Bladder microvascular endothelial cell (primary cell): ENCODE data around the gene ANKRD11. TPM values are rescaled to one million over a fixed set of nuclear protein-coding genes. Genes with fewer than 3 reads are reported as not detected.

ENCODE experiments used
- total RNA-seq: library from RNA; depleted of rRNA; stranded (reverse); fragments of >200 nt; gene quantifications from 2 replicates; pipeline ENCODE4 v1.2.3, GENCODE V29; 2014

ANKRD11 gene
- 45.5 and 99.8 TPM in 2 replicates for total RNA-seq

DNA sequence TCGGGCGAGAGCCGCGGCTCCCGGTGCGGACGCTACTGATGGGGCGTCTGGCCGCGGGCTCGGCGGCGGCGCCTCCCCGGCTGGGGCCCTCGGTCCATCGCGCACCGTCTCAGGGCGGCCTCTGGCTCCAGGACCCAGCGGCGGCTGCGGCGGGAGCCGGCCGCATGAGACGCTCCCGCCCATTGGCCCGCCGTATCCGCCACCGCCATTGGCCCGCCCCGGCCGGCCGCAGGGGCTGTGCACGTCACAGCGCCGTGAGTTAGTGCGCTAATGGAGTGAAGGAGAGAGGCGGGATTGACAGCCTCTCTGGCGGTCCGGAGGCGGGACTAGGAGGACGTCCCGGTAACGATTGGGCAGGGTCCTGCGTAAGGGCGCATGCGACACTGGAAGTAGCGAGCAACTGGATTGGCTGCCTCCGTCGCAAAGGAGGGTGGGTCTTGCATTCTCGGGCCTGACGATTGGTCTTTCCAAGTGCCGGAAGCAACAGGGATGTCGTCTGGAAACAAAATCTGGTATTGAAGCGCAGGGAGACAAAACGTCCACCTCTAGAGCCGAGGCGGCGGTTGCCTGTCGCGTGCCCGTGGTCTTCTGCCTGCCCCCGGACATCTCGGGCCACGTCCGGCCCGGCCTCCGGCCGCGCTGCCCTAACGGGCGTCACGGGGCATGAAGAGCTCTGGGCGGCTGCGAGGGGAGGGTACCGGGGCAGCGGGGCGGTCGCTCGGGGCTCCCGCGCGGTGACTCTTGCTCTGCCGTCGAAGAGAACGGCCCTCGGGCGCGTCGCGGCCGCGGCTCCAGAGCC, at the start of gene ANKRD11:
Gene ANKRD11 (minus strand): TSS at position 123 of the 799 bp plus-strand sequence. CDS start 173,542 bp downstream, outside the sequence.

DNA sequence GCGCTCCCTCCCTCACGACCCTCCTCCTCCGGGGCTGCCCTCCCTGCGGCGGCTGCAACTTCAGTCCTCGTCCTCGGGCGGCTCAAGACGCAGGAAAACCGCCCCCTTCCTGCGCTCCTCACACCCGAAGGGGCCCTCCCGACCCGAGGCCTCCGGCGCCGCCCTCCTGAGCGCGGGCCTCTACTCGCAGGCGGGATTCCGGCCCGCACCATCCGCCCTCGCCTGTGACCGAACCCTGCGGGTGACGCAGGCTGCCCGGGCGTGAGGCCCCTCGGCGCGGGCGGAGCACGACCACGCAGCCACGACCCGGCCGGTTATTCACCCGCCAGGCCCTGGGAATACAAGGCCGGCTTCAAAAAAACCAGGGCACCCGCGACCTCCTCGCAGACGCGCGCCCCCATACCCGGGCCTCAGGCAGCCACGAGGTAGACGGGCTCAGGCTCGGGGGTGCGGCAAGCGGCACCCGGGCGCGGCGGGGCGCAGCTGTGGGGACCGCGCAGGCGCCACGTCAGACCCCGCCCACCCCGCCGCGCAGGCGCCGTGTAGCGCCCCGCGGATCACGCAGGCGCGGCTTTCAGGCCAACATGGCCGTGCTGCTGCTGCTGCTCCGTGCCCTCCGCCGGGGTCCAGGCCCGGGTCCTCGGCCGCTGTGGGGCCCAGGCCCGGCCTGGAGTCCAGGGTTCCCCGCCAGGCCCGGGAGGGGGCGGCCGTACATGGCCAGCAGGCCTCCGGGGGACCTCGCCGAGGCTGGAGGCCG, 17.7 kb upstream of the ANKRD11 start, which contains the start of gene SPG7:
Gene SPG7 (plus strand): TSS at position 570 of the 757 bp plus-strand sequence. CDS start 15 bp downstream, at position 585.

Other genes starting within 250 kb of the ANKRD11 start
- 93.6 and 180 TPM in 2 replicates for gene SPG7, start 17.8 kb upstream of the ANKRD11 start, total RNA-seq
- gene RPL13, start 70.1 kb upstream of the ANKRD11 start, total RNA-seq, result 1,676 and 2,235 TPM in 2 replicates
- gene CPNE7, start 85.2 kb upstream of the ANKRD11 start, total RNA-seq, result 1.3 and 3.6 TPM in 2 replicates
- 0.32 and 1.1 TPM in 2 replicates for gene DPEP1, start 123.1 kb upstream of the ANKRD11 start, total RNA-seq
- 94.9 and 121 TPM in 2 replicates for gene CHMP1A, start 167.1 kb upstream of the ANKRD11 start, total RNA-seq
- 1.9 and 3.8 TPM in 2 replicates for gene SPATA33, start 167.3 kb upstream of the ANKRD11 start, total RNA-seq
- 32.2 and 62.8 TPM in 2 replicates for gene CDK10, start 196.1 kb upstream of the ANKRD11 start, total RNA-seq
- 13.0 and 18.1 TPM in 2 replicates for gene SPATA2L, start 211.1 kb upstream of the ANKRD11 start, total RNA-seq
- 2.6 and 7.4 TPM in 2 replicates for gene VPS9D1, start 230.3 kb upstream of the ANKRD11 start, total RNA-seq
- 16.4 and 31.5 TPM in 2 replicates for gene ZNF276, start 231.0 kb upstream of the ANKRD11 start, total RNA-seq